Mesenchymal stem cell (in vitro differentiated cells and primary cell): ENCODE results near the gene CEP97.

ENCODE experiments used
- DNase-seq: peaks from one replicate; pipeline ENCODE4 v3.0.0-alpha.2; 2013
- H2AFZ ChIP-seq: one replicate; pipeline ENCODE4 v1.6.1; 2013; ENCODE audit warnings: low read depth, mild to moderate bottlenecking, control low read depth, inconsistent platforms, low read length, moderate library complexity
- H2AK5ac ChIP-seq: 2 replicates; pipeline ENCODE4 v1.6.1; 2013; ENCODE audit warnings: low read length, moderate library complexity, mild to moderate bottlenecking, inconsistent platforms; ENCODE audit not compliant: severe bottlenecking
- H2BK120ac ChIP-seq: one replicate; pipeline ENCODE4 v1.6.1; 2013; ENCODE audit warnings: low read depth, mild to moderate bottlenecking, inconsistent platforms, low read length, moderate library complexity
- H2BK12ac ChIP-seq, 2 experiments: one replicate each; pipeline ENCODE4 v1.6.1; 2013; ENCODE audit warnings: inconsistent platforms in 2 of 2, low read length in 2 of 2, mild to moderate bottlenecking in 2 of 2, moderate library complexity in 2 of 2, control low read depth in 1 of 2
- H2BK15ac ChIP-seq: one replicate; pipeline ENCODE4 v1.6.1; 2013; ENCODE audit warnings: mild to moderate bottlenecking, low read depth, inconsistent platforms; ENCODE audit not compliant: poor library complexity, severe bottlenecking
- H2BK5ac ChIP-seq: 2 replicates; pipeline ENCODE4 v1.6.1; 2013; ENCODE audit warnings: low read depth, mild to moderate bottlenecking, low read length, control low read depth, inconsistent platforms; ENCODE audit not compliant: poor library complexity, severe bottlenecking
- H3K14ac ChIP-seq, 2 experiments: one replicate each; pipeline ENCODE4 v1.6.1; 2013; ENCODE audit warnings: inconsistent platforms in 2 of 2, low read length in 2 of 2, control low read depth in 1 of 2, mild to moderate bottlenecking in 1 of 2, moderate library complexity in 1 of 2
- H3K18ac ChIP-seq, 2 experiments: one replicate each; pipeline ENCODE4 v1.6.1; 2013; ENCODE audit warnings: inconsistent platforms in 2 of 2, low read length in 2 of 2, control low read depth in 1 of 2, low read depth in 1 of 2, mild to moderate bottlenecking in 1 of 2
- H3K23ac ChIP-seq, 2 experiments: one replicate each; pipeline ENCODE4 v1.6.1; 2013; ENCODE audit warnings: inconsistent platforms in 2 of 2, low read length in 2 of 2, mild to moderate bottlenecking in 2 of 2, moderate library complexity in 2 of 2, control low read depth in 1 of 2
- H3K27ac ChIP-seq: 2 replicates; pipeline ENCODE4 v1.5.1; 2013; ENCODE audit warnings: mild to moderate bottlenecking, moderate library complexity, low read length, control low read depth, inconsistent platforms; ENCODE audit not compliant: poor library complexity, severe bottlenecking
- H3K27me3 ChIP-seq, 2 experiments: 2 replicates each; pipeline versions ENCODE4 v1.6.1 to v1.7.0; 2013; ENCODE audit warnings: low read length in 2 of 2, mild to moderate bottlenecking in 2 of 2, moderate library complexity in 2 of 2, control low read depth in 1 of 2, inconsistent platforms in 1 of 2; ENCODE audit not compliant: control insufficient read depth in 1 of 2, insufficient read depth in 1 of 2
- H3K36me3 ChIP-seq, 2 experiments: 2 replicates each; pipeline versions ENCODE4 v1.6.1 to v1.7.0; 2013; ENCODE audit warnings: low read length in 2 of 2, control low read depth in 1 of 2, inconsistent platforms in 1 of 2, low read depth in 1 of 2, mild to moderate bottlenecking in 1 of 2; ENCODE audit not compliant: insufficient read depth in 2 of 2, control insufficient read depth in 1 of 2
- H3K4ac ChIP-seq, 2 experiments: one replicate each; pipeline ENCODE4 v1.6.1; 2013; ENCODE audit warnings: inconsistent platforms in 2 of 2, low read length in 2 of 2, mild to moderate bottlenecking in 2 of 2, moderate library complexity in 2 of 2, control low read depth in 1 of 2, low read depth in 1 of 2
- H3K4me1 ChIP-seq: 2 replicates; pipeline ENCODE4 v1.6.1; 2013; ENCODE audit warnings: low read depth, low read length, control low read depth; ENCODE audit not compliant: control insufficient read depth, insufficient read depth
- H3K4me2 ChIP-seq: 2 replicates; pipeline ENCODE4 v1.6.1; 2013; ENCODE audit warnings: low read length, mild to moderate bottlenecking, inconsistent platforms; ENCODE audit not compliant: poor library complexity, severe bottlenecking
- H3K4me3 ChIP-seq, 2 experiments: 2 replicates each; pipeline versions ENCODE4 v1.5.1 to v1.7.0; 2013; ENCODE audit warnings: low read length in 2 of 2, mild to moderate bottlenecking in 2 of 2, control low read depth in 1 of 2, low read depth in 1 of 2; ENCODE audit not compliant: insufficient read depth in 1 of 2
- H3K79me1 ChIP-seq: replicated peaks from 2 replicates; pipeline ENCODE4 v1.6.1; 2013; ENCODE audit warnings: mild to moderate bottlenecking, control low read depth, low read length, inconsistent platforms; ENCODE audit not compliant: poor library complexity, severe bottlenecking
- H3K9ac ChIP-seq: 2 replicates; pipeline ENCODE4 v1.7.0; 2013; ENCODE audit warnings: mild to moderate bottlenecking, low read length, moderate library complexity
- H3K9me3 ChIP-seq: 2 replicates; pipeline ENCODE4 v1.7.0; 2013; ENCODE audit warnings: mild to moderate bottlenecking, low read length; ENCODE audit not compliant: control insufficient read depth
- H4K8ac ChIP-seq: one replicate; pipeline ENCODE4 v1.6.1; 2013; ENCODE audit warnings: inconsistent platforms, mild to moderate bottlenecking, low read length, moderate library complexity
- H4K91ac ChIP-seq: one replicate; pipeline ENCODE4 v1.6.1; 2013; ENCODE audit warnings: mild to moderate bottlenecking, low read length, inconsistent platforms
- WGBS: methylation state at CpG from one replicate; pipeline ENCODE4 v1.1.7; 2013; ENCODE audit warnings: mixed read lengths; 5-methylcytosine and 5-hydroxymethylcytosine counted together

Gene CEP97

DNA sequence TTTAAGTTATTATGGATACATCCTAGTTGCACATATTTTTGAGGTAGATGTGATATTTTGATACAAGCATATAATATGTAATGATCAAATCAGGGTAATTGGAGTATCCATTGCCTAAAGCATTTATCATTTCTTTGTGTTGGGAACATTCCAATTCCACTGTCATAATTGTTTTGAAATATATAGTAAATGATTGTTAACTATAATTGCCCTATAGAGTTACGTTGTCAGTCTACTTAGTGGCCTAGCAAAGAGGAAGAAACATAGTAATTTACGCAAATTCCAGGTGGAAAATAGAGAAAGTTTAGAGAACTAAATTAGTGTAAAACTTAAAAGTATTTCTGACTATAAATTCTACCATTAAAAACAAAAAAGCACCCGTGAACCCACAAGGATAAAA is 79.5 kb downstream of the CEP97 start:
- no peaks in the 10 kb centered on the region for H3K9me3 ChIP-seq
- H2BK12ac ChIP-seq: no peak overlapping the region
- no peak overlapping the region for H2AK5ac ChIP-seq
- WGBS: 100% methylated on average over 1 of the region's 3 CpGs
- H3K27ac ChIP-seq: no peak overlapping the region
- H2BK5ac ChIP-seq: no peak overlapping the region
- no peak overlapping the region for H3K9ac ChIP-seq
- peaks cover 20% of the 10 kb centered on the region for H3K79me1 ChIP-seq
- peaks cover 25 to 32% of the 10 kb centered on the region in 2 experiments for H3K36me3 ChIP-seq
- H3K4me3 ChIP-seq: no peak overlapping the region
- peaks cover 1% of the 10 kb centered on the region for H3K4me1 ChIP-seq
- H3K4me2 ChIP-seq: no peak overlapping the region
- no peak overlapping the region for H4K91ac ChIP-seq
- no peak overlapping the region for H2BK120ac ChIP-seq
- no peak overlapping the region for H3K23ac ChIP-seq
- H3K27me3 ChIP-seq: no peaks in the 10 kb centered on the region
- no peak for DNase-seq
- H4K8ac ChIP-seq: no peak overlapping the region
- no peak overlapping the region for H3K4ac ChIP-seq
- no peak overlapping the region for H2BK15ac ChIP-seq
- H3K18ac ChIP-seq: no peak overlapping the region
- H3K14ac ChIP-seq: no peak overlapping the region
- no peak overlapping the region for H2AFZ ChIP-seq

DNA sequence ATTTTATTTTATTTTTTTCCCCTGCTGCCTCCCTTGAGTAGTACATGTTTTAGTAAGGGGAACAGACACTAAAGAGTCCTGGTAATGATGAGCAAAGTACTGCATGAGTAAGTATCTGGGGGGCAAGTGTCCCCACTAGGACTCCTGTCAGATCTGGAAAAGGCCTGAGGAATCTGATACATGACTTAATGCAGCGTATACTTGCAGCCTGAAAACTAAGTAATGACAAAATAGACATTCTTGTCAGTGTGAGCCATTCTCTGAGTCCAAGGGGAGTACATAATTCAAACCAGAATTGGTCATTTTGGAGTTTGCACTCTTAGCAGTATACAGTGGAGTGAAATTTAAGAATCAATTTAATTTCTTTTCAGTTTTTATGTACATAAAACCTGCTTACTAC is 82.1 kb downstream of the CEP97 start:
- WGBS: 100% methylated on average over 1 of the region's 1 CpG
- no peak overlapping the region for H2BK15ac ChIP-seq
- H2AK5ac ChIP-seq: no peak overlapping the region
- H2BK12ac ChIP-seq: no peak overlapping the region
- no peak overlapping the region for H3K27ac ChIP-seq
- no peak overlapping the region for H2AFZ ChIP-seq
- no peak overlapping the region for H3K14ac ChIP-seq
- no peak overlapping the region for H3K18ac ChIP-seq
- H4K8ac ChIP-seq: no peak overlapping the region
- H3K79me1 ChIP-seq: peaks cover 18% of the 10 kb centered on the region
- H3K27me3 ChIP-seq: no peaks in the 10 kb centered on the region
- peak overlapping the region; percentile 13 for H3K9ac ChIP-seq
- H2BK120ac ChIP-seq: no peak overlapping the region
- H4K91ac ChIP-seq: no peak overlapping the region
- H3K23ac ChIP-seq: no peak overlapping the region
- H3K4ac ChIP-seq: no peak overlapping the region
- peaks cover 19 to 25% of the 10 kb centered on the region in 2 experiments for H3K36me3 ChIP-seq
- H3K9me3 ChIP-seq: no peaks in the 10 kb centered on the region
- H2BK5ac ChIP-seq: no peak overlapping the region
- H3K4me1 ChIP-seq: peaks cover 1% of the 10 kb centered on the region
- H3K4me3 ChIP-seq: no peak overlapping the region
- no peak overlapping the region for H3K4me2 ChIP-seq
- no peak for DNase-seq

- no peaks in the 10 kb centered on the region for H3K27me3 ChIP-seq
- H4K91ac ChIP-seq: no peak overlapping the region
- WGBS: 96% methylated on average over 2 of the region's 2 CpGs
- H2BK15ac ChIP-seq: no peak overlapping the region
- no peak overlapping the region for H3K27ac ChIP-seq
- no peak overlapping the region for H2BK12ac ChIP-seq
- peaks cover 15% of the 10 kb centered on the region for H3K79me1 ChIP-seq
- H2BK120ac ChIP-seq: no peak overlapping the region
- peaks cover 1% of the 10 kb centered on the region for H3K4me1 ChIP-seq
- H2AK5ac ChIP-seq: no peak overlapping the region
- H3K9ac ChIP-seq: no peak overlapping the region
- no peak overlapping the region for H2AFZ ChIP-seq
- no peak overlapping the region for H4K8ac ChIP-seq
- no peak overlapping the region for H3K4ac ChIP-seq
- H3K9me3 ChIP-seq: no peaks in the 10 kb centered on the region
- H2BK5ac ChIP-seq: no peak overlapping the region
- no peak overlapping the region for H3K14ac ChIP-seq
- no peak overlapping the region for H3K23ac ChIP-seq
- H3K36me3 ChIP-seq: peaks cover 12 to 15% of the 10 kb centered on the region in 2 experiments
- no peak overlapping the region for H3K18ac ChIP-seq
- H3K4me3 ChIP-seq: no peak overlapping the region
- DNase-seq: no peak
- H3K4me2 ChIP-seq: no peak overlapping the region
These were observed 83.5 kb downstream of the CEP97 start for GRCh38 chr3:101807888-101808287.

DNA sequence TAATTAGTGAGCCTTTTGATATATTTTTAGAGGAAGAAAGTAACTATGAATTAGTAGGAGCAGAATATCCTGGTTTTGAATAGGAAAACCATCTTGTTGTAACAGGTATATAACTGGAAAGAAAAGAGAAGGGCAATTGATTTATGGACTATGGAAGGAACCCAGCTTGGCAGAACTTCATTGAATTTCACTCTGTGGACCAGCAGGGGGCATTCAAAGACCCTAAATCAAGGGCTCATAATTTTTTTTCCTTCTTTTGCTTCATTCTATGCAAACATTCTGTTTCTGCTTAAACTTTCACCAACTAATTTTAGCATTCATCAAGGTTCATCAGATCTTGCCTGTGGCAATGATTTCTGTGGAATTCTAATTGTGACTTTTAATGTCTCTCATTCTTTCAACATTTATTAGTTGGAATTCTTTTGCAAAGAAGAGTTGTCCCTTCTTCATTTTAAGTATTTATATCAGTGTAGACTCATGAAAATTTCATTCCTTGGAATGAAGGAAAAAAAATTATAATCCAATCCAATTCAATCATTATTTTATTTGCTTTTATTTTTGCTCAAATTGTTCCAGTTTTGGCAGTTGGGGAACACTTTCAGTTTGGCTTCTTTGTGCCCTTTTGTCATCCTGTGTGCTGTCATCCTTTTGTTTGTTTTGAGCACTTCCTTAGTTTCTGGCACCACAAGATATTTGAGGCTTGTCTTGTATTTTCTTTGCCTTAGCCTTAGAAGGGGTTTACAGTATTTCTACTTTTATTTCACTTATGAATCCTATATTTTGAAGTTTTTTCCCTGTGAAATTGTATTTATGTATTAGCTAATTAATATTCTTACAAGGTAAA is 85.0 kb downstream of the CEP97 start:
- peak; percentile 63 for DNase-seq
- peak overlapping the region; percentile 54 for H3K9ac ChIP-seq
- no peak overlapping the region for H3K4me2 ChIP-seq

More for the DNA sequence above, 85.0 kb downstream of the CEP97 start:
- Histone ChIP-seq H3K14ac (no peak overlapping the region), H3K36me3 (peaks cover 6 to 8% of the 10 kb centered on the region in 2 experiments), H3K4ac (no peak overlapping the region), H3K9me3 (no peaks in the 10 kb centered on the region), H3K4me3 (no peak overlapping the region), H3K79me1 (peaks cover 12% of the 10 kb centered on the region), H2BK5ac (no peak overlapping the region), H2BK12ac (no peak overlapping the region), H3K27ac (no peak overlapping the region), H4K8ac (no peak overlapping the region), H2BK15ac (no peak overlapping the region), H2BK120ac (no peak overlapping the region), H2AFZ (no peak overlapping the region), H2AK5ac (no peak overlapping the region), H4K91ac (no peak overlapping the region), H3K27me3 (no peaks in the 10 kb centered on the region), H3K23ac (no peak overlapping the region), H3K4me1 (peaks cover 3% of the 10 kb centered on the region), H3K18ac (no peak overlapping the region)
